HG02938 (cell line): Measurements from ENCODE around the gene ANKS3.

Source experiments
- ATAC-seq: cut with Tn5 transposase; IDR thresholded peaks from one replicate; pipeline ENCODE4 v1.9.1; 2021; ENCODE audit warnings: mild to moderate bottlenecking, moderate library complexity; ENCODE audit not compliant: unreplicated experiment

ANKS3 gene

GRCh38 chr16:4685776-4686496, 48.1 kb downstream of the ANKS3 start:
- no peak for ATAC-seq

- ATAC-seq, result no peak
Measured at GRCh38 chr16:4685292-4685691, 48.8 kb downstream of the ANKS3 start.

GRCh38 chr16:4684763-4685162, 49.3 kb downstream of the ANKS3 start:
- no peak for ATAC-seq

- no peak for ATAC-seq
Measured at GRCh38 chr16:4684058-4684715, 49.9 kb downstream of the ANKS3 start.

GRCh38 chr16:4683255-4684057, 50.6 kb downstream of the ANKS3 start:
- no peak for ATAC-seq

GRCh38 chr16:4682616-4683254, 51.3 kb downstream of the ANKS3 start:
- no peak for ATAC-seq

GRCh38 chr16:4682084-4682591, 51.9 kb downstream of the ANKS3 start:
- no peak for ATAC-seq

GRCh38 chr16:4681471-4682083, 52.5 kb downstream of the ANKS3 start:
- no peak for ATAC-seq

GRCh38 chr16:4680673-4681470, 53.2 kb downstream of the ANKS3 start:
- no peak for ATAC-seq

GRCh38 chr16:4679850-4680636, 54.0 kb downstream of the ANKS3 start:
- no peak for ATAC-seq

GRCh38 chr16:4679156-4679849, 54.8 kb downstream of the ANKS3 start:
- no peak for ATAC-seq

GRCh38 chr16:4678596-4678995, 55.5 kb downstream of the ANKS3 start:
- no peak for ATAC-seq

GRCh38 chr16:4677994-4678393, 56.1 kb downstream of the ANKS3 start:
- ATAC-seq, result no peak

- no peak for ATAC-seq
Measured at GRCh38 chr16:4677390-4677789, 56.7 kb downstream of the ANKS3 start.

- ATAC-seq, result no peak
Measured at GRCh38 chr16:4676831-4677230, 57.2 kb downstream of the ANKS3 start.

- no peak for ATAC-seq
Measured at GRCh38 chr16:4675864-4676786, 57.9 kb downstream of the ANKS3 start.

- ATAC-seq, result no peak
Measured at GRCh38 chr16:4674926-4675530, 59.0 kb downstream of the ANKS3 start.
